C4-2B (cell line): ENCODE data around the gene TNPO3.
A peak's percentile ranks its signal among the peaks of the same experiment; 100 is the strongest.

Experiments
- H3K27ac ChIP-seq: fragments of 450-650 bp; 2 replicates; pipeline ENCODE4 v1.5.1; 2017
- CTCF ChIP-seq: fragments of 450-650 bp; conservative IDR thresholded peaks from 2 replicates; pipeline ENCODE4 v1.5.1; 2017; ENCODE audit warnings: mild to moderate bottlenecking
- ZFX ChIP-seq: fragments of 450-650 bp; IDR thresholded peaks from 2 replicates; pipeline ENCODE4 v1.6.1; 2017

Gene TNPO3

GRCh38 chr7:129054438-129055293, at the start of gene TNPO3:
TNPO3 (minus strand) TSS chr7:129055111; CDS start chr7:129054770, 341 bp downstream.
- peak within 1 kb of the TSS; percentile 88 for H3K27ac ChIP-seq
- TF ChIP-seq ZFX (peak; percentile 56; the same call in 1 of the 2 replicates), CTCF (no peak)

GRCh38 chr7:129103561-129104324, 48.8 kb upstream of the TNPO3 start:
- H3K27ac ChIP-seq, result no peak overlapping the region
- TF ChIP-seq ZFX, result no peak
- no peak for TF ChIP-seq CTCF

GRCh38 chr7:129101746-129102145, 46.8 kb upstream of the TNPO3 start:
- no peak overlapping the region for H3K27ac ChIP-seq
- TF ChIP-seq CTCF, result no peak
- TF ChIP-seq ZFX, result no peak

GRCh38 chr7:129100827-129101166, 45.9 kb upstream of the TNPO3 start:
- H3K27ac ChIP-seq, result no peak overlapping the region
- TF ChIP-seq CTCF (no peak), ZFX (no peak)

GRCh38 chr7:129098409-129099084, 43.6 kb upstream of the TNPO3 start:
- TF ChIP-seq CTCF (no peak), ZFX (no peak)

GRCh38 chr7:129095258-129095657, 40.3 kb upstream of the TNPO3 start:
- no peak overlapping the region for H3K27ac ChIP-seq
- no peak for TF ChIP-seq ZFX
- TF ChIP-seq CTCF, result no peak

More at GRCh38 chr7:129098409-129099084, 43.6 kb upstream of the TNPO3 start:
- H3K27ac ChIP-seq, result no peak overlapping the region
